H9 (cell line): ENCODE results near the gene NXN. TPM values are rescaled to one million over a fixed set of nuclear protein-coding genes. Genes with fewer than 3 reads are reported as not detected.

Experiments
- DNase-seq: peaks from one replicate; pipeline ENCODE4 v3.0.0-alpha.2; 2017
- H2AFZ ChIP-seq: one replicate; pipeline ENCODE4 v1.6.1; 2013; ENCODE audit warnings: mild to moderate bottlenecking, low read length, control low read depth, moderate library complexity
- H2AK5ac ChIP-seq: 2 replicates; pipeline ENCODE4 v1.6.1; 2013; ENCODE audit warnings: low read length, control low read depth, mixed read lengths; ENCODE audit not compliant: insufficient read length
- H2BK120ac ChIP-seq: one replicate; pipeline ENCODE4 v1.6.1; 2013; ENCODE audit warnings: low read depth, mild to moderate bottlenecking, low read length, control low read depth, inconsistent platforms; ENCODE audit not compliant: poor library complexity, severe bottlenecking
- H2BK12ac ChIP-seq: 2 replicates; pipeline ENCODE4 v1.6.1; 2013; ENCODE audit warnings: low read length, control low read depth, mixed read lengths, low read depth; ENCODE audit not compliant: insufficient read length
- H2BK15ac ChIP-seq: 2 replicates; pipeline ENCODE4 v1.6.1; 2013; ENCODE audit warnings: low read depth, low read length, control low read depth
- H2BK20ac ChIP-seq: one replicate; pipeline ENCODE4 v1.6.1; 2013; ENCODE audit warnings: low read depth, mild to moderate bottlenecking, low read length, control low read depth, inconsistent platforms; ENCODE audit not compliant: poor library complexity, severe bottlenecking
- H2BK5ac ChIP-seq: 2 replicates; pipeline ENCODE4 v1.6.1; 2013; ENCODE audit warnings: low read length, control low read depth, mixed read lengths; ENCODE audit not compliant: insufficient read length
- H3K14ac ChIP-seq: 2 replicates; pipeline ENCODE4 v1.6.1; 2013; ENCODE audit warnings: low read length, control low read depth; ENCODE audit not compliant: insufficient read depth
- H3K18ac ChIP-seq: 2 replicates; pipeline ENCODE4 v1.6.1; 2013; ENCODE audit warnings: low read depth, mild to moderate bottlenecking, mixed read lengths, low read length, control low read depth; ENCODE audit not compliant: insufficient read length
- H3K23ac ChIP-seq: 2 replicates; pipeline ENCODE4 v1.6.1; 2013; ENCODE audit warnings: low read length, control low read depth, mixed read lengths, low read depth; ENCODE audit not compliant: insufficient read length
- H3K23me2 ChIP-seq: 2 replicates; pipeline ENCODE4 v1.6.1; 2013; ENCODE audit warnings: low read depth, mild to moderate bottlenecking, mixed read lengths, low read length, control low read depth; ENCODE audit not compliant: insufficient read length, poor library complexity, severe bottlenecking
- H3K27ac ChIP-seq: 2 replicates; pipeline ENCODE4 v1.5.1; 2013; ENCODE audit warnings: low read length, control low read depth, mixed read lengths, low read depth; ENCODE audit not compliant: insufficient read length
- H3K27me3 ChIP-seq: 2 replicates; pipeline ENCODE4 v1.6.1; 2013; ENCODE audit warnings: low read length, control low read depth, inconsistent platforms; ENCODE audit not compliant: insufficient read depth
- H3K4ac ChIP-seq: 2 replicates; pipeline ENCODE4 v1.6.1; 2013; ENCODE audit warnings: low read depth, mild to moderate bottlenecking, control low read depth, inconsistent platforms, low read length, moderate library complexity
- H3K4me1 ChIP-seq: 2 replicates; pipeline ENCODE4 v1.6.1; 2013; ENCODE audit warnings: low read length, control low read depth, inconsistent platforms; ENCODE audit not compliant: insufficient read depth
- H3K4me2 ChIP-seq: 2 replicates; pipeline ENCODE4 v1.6.1; 2013; ENCODE audit warnings: low read length, control low read depth, mixed read lengths; ENCODE audit not compliant: insufficient read length, insufficient read depth
- H3K56ac ChIP-seq: 2 replicates; pipeline ENCODE4 v1.6.1; 2013; ENCODE audit warnings: low read depth, mild to moderate bottlenecking, mixed read lengths, low read length, control low read depth; ENCODE audit not compliant: insufficient read length
- H3K79me1 ChIP-seq: 2 replicates; pipeline ENCODE4 v1.6.1; 2013; ENCODE audit warnings: low read depth, mild to moderate bottlenecking, moderate library complexity, low read length, control low read depth, inconsistent platforms; ENCODE audit not compliant: insufficient read depth, poor library complexity, severe bottlenecking
- H3K79me2 ChIP-seq: 2 replicates; pipeline ENCODE4 v1.6.1; 2013; ENCODE audit warnings: low read length, control low read depth, inconsistent platforms; ENCODE audit not compliant: insufficient read depth
- H3K9ac ChIP-seq: 2 replicates; pipeline ENCODE4 v1.6.1; 2013; ENCODE audit warnings: low read length, control low read depth, mixed read lengths; ENCODE audit not compliant: insufficient read length; ENCODE audit errors: extremely low read depth
- H3K9me3 ChIP-seq: one replicate; pipeline ENCODE4 v1.6.1; 2013; ENCODE audit warnings: low read depth, low read length, inconsistent platforms; ENCODE audit not compliant: control insufficient read depth
- H3T11ph ChIP-seq: one replicate; pipeline ENCODE4 v1.6.1; 2013; ENCODE audit warnings: mild to moderate bottlenecking, low read length, control low read depth, inconsistent platforms
- H4K20me1 ChIP-seq: one replicate; pipeline ENCODE4 v1.6.1; 2013; ENCODE audit not compliant: control insufficient read depth, insufficient read length, insufficient read depth
- H4K5ac ChIP-seq: 2 replicates; pipeline ENCODE4 v1.6.1; 2013; ENCODE audit warnings: low read depth, mild to moderate bottlenecking, mixed read lengths, low read length, control low read depth; ENCODE audit not compliant: insufficient read length
- H4K8ac ChIP-seq: replicated peaks from 2 replicates; pipeline ENCODE4 v1.6.1; 2013; ENCODE audit warnings: low read length, control low read depth, mixed read lengths, low read depth; ENCODE audit not compliant: insufficient read length
- H4K91ac ChIP-seq: 2 replicates; pipeline ENCODE4 v1.6.1; 2013; ENCODE audit warnings: low read depth, mild to moderate bottlenecking, moderate library complexity, mixed read lengths, low read length, control low read depth; ENCODE audit not compliant: insufficient read length
- H3K27ac Mint-ChIP-seq, 3 experiments: 2 replicates in 2 of 3; 3 replicates in 1 of 3; pipeline ENCODE4 v1.8.0; 2020 to 2021; ENCODE audit warnings: mixed read lengths in 3 of 3, mild to moderate bottlenecking in 1 of 3, moderate library complexity in 1 of 3
- H3K27me3 Mint-ChIP-seq: 2 replicates; pipeline ENCODE4 v1.8.0; 2021; ENCODE audit warnings: low read depth, mild to moderate bottlenecking, moderate library complexity, mixed read lengths
- H3K36me3 Mint-ChIP-seq, 3 experiments: 2 replicates in 2 of 3; 3 replicates in 1 of 3; pipeline ENCODE4 v1.8.0; 2020 to 2021; ENCODE audit warnings: low read depth in 3 of 3, mixed read lengths in 3 of 3; ENCODE audit not compliant: insufficient read depth in 1 of 3
- H3K4me1 Mint-ChIP-seq, 2 experiments: 2 replicates each; pipeline ENCODE4 v1.8.0; 2020; ENCODE audit warnings: mixed read lengths in 2 of 2
- H3K4me3 Mint-ChIP-seq, 2 experiments: 2 replicates in 1 of 2; 3 replicates in 1 of 2; pipeline ENCODE4 v1.8.0; 2020 to 2021; ENCODE audit warnings: mild to moderate bottlenecking in 2 of 2, mixed read lengths in 2 of 2, moderate library complexity in 1 of 2
- H3K9me3 Mint-ChIP-seq, 2 experiments: 2 replicates in 1 of 2; 3 replicates in 1 of 2; pipeline ENCODE4 v1.8.0; 2020; ENCODE audit warnings: mild to moderate bottlenecking in 2 of 2, mixed read lengths in 2 of 2, moderate library complexity in 1 of 2
- WGBS: extraction: QIAGEN DNeasy Blood & Tissue Kit; methylation state at CpG from one replicate; pipeline ENCODE4 v1.1.7; 2013; ENCODE audit warnings: missing lambda C conversion rate, low lambda C conversion rate, mixed read lengths; ENCODE audit not compliant: insufficient read length; ENCODE audit errors: extremely low coverage; 5-methylcytosine and 5-hydroxymethylcytosine counted together
- total RNA-seq: library from RNA; stranded (reverse); gene quantifications from 2 replicates; pipeline ENCODE4 v1.2.1, GENCODE V29; 2021
- TF ChIP-seq, protein P1 (sequence below): fragments of 200-600 bp; sonication (generic); conservative IDR thresholded peaks from 3 replicates; pipeline ENCODE4 v1.8.0; 2021; ENCODE audit warnings: antibody characterized with exemption, mild to moderate bottlenecking

The NXN gene
- total RNA-seq, 1 experiment from 2014 or later, result 93.6 TPM

DNA sequence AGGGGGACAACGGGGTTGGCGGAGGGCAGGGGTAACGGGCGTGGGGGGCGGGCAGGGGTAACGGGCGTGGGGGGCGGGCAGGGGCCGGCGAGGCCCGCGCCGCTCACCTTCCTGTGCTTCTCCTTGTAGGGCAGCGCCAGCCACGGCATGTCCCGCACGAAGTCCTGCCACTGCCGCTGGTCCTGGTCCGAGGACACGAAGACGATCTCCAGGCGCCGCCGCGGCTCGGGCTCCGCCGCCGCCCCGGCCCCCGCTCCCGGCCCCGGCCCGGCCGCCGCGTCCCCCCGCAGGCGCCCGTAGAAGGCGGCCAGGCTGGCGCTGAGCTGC is 401 bp downstream of the NXN start:
- Histone ChIP-seq H3K4ac (no peak overlapping the region), H3K56ac (no peak overlapping the region), H4K91ac (no peak overlapping the region), H4K5ac (no peak overlapping the region), H3K27ac (no peak overlapping the region), H3K18ac (no peak overlapping the region), H3K4me2 (peak overlapping the region; percentile 54), H2AFZ (no peak overlapping the region), H3T11ph (no peak overlapping the region), H2BK15ac (no peak overlapping the region), H2AK5ac (no peak overlapping the region), H3K9me3 (no peaks in the 10 kb centered on the region), H3K9ac (peak overlapping the region; percentile 50), H2BK5ac (no peak overlapping the region), H3K79me2 (peaks cover 25% of the 10 kb centered on the region), H2BK12ac (no peak overlapping the region), H3K27me3 (no peaks in the 10 kb centered on the region), H4K20me1 (no peaks in the 10 kb centered on the region), H2BK120ac (no peak overlapping the region), H4K8ac (no peak overlapping the region), H3K79me1 (no peaks in the 10 kb centered on the region), H2BK20ac (no peak overlapping the region), H3K23me2 (peaks cover 18% of the 10 kb centered on the region), H3K14ac (peak overlapping the region; percentile 18; the same call in 1 of the 2 replicates), H3K4me1 (peaks cover 11% of the 10 kb centered on the region), H3K23ac (no peak overlapping the region)
- Mint-ChIP-seq H3K9me3 (no peaks in the 10 kb centered on the region; a peak in 1 of 5 replicates), H3K27ac (no peak overlapping the region), H3K4me3 (peak overlapping the region; percentile 63 to 71; a peak in 4 of 5 replicates), H3K4me1 (peaks cover 40% of the 10 kb centered on the region in 2 experiments), H3K36me3 (peaks cover 3 to 5% (median 4%) of the 10 kb centered on the region in 3 experiments; a peak in 4 of 7 replicates), H3K27me3 (no peaks in the 10 kb centered on the region)
- DNase-seq, result no peak
- no CpG with 5 or more reads among the region's 42 CpGs for WGBS
- TF ChIP-seq, protein P1, sequence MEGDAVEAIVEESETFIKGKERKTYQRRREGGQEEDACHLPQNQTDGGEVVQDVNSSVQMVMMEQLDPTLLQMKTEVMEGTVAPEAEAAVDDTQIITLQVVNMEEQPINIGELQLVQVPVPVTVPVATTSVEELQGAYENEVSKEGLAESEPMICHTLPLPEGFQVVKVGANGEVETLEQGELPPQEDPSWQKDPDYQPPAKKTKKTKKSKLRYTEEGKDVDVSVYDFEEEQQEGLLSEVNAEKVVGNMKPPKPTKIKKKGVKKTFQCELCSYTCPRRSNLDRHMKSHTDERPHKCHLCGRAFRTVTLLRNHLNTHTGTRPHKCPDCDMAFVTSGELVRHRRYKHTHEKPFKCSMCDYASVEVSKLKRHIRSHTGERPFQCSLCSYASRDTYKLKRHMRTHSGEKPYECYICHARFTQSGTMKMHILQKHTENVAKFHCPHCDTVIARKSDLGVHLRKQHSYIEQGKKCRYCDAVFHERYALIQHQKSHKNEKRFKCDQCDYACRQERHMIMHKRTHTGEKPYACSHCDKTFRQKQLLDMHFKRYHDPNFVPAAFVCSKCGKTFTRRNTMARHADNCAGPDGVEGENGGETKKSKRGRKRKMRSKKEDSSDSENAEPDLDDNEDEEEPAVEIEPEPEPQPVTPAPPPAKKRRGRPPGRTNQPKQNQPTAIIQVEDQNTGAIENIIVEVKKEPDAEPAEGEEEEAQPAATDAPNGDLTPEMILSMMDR, result no peak
